GM10248 (cell line): ENCODE measurements around the gene COL4A2.

ENCODE experiments used
- CTCF ChIA-PET: fragments of 300-600 bp; sonication (Branson Sonifier 250); formaldehyde crosslinking; extraction: SDS; loops from one replicate; lab custom pipeline; 2021; ENCODE audit warnings: antibody characterized with exemption; lab: Yijun Ruan, JAX
- POLR2A ChIA-PET: fragments of 350-650 bp; sonication (Branson Sonifier 250); formaldehyde crosslinking; extraction: SDS; loops from one replicate; lab custom pipeline; 2020; ENCODE audit warnings: antibody characterized with exemption; lab: Yijun Ruan, JAX
- DNase-seq: peaks from one replicate; pipeline ENCODE4 v3.0.0; 2012; ENCODE audit errors: extremely low spot score
- TF ChIP-seq, protein P1 (sequence below): IDR thresholded peaks from 2 replicates; pipeline ENCODE4 v1.5.1; 2012; ENCODE audit warnings: mild to moderate bottlenecking, low read depth; ENCODE audit errors: extremely low read depth, missing control alignments, control extremely low read depth

Gene COL4A2

DNA sequence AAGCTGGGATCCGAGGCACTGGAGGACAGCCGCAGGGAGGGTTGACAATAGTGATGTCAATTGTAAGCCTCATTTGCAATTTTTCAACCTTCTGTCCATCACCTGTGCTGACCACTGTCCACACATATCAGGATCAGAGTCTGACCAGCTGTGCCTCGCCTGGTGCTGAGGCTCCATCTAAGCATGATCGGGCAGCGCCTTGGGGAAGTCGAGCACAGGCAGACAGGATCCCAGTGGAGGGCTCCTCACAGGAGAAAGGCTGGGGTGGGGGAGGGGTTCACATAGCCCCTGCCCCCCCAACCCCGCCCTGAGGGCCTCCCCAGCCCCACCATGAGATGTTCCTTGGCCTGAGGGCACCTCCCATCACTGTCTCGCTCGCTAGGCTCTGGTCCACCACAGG is 194.1 kb downstream of the COL4A2 start:
- CTCF ChIA-PET, result interaction anchor here (0.9 to 1.2 kb wide), 2 partner anchors 10 to 14 kb away, joined by 3 read pairs; no protein-coding TSS in a partner anchor
- TF ChIP-seq, protein P1, sequence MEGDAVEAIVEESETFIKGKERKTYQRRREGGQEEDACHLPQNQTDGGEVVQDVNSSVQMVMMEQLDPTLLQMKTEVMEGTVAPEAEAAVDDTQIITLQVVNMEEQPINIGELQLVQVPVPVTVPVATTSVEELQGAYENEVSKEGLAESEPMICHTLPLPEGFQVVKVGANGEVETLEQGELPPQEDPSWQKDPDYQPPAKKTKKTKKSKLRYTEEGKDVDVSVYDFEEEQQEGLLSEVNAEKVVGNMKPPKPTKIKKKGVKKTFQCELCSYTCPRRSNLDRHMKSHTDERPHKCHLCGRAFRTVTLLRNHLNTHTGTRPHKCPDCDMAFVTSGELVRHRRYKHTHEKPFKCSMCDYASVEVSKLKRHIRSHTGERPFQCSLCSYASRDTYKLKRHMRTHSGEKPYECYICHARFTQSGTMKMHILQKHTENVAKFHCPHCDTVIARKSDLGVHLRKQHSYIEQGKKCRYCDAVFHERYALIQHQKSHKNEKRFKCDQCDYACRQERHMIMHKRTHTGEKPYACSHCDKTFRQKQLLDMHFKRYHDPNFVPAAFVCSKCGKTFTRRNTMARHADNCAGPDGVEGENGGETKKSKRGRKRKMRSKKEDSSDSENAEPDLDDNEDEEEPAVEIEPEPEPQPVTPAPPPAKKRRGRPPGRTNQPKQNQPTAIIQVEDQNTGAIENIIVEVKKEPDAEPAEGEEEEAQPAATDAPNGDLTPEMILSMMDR, result no peak
- POLR2A ChIA-PET, result no interaction called here
- no peak for DNase-seq

DNA sequence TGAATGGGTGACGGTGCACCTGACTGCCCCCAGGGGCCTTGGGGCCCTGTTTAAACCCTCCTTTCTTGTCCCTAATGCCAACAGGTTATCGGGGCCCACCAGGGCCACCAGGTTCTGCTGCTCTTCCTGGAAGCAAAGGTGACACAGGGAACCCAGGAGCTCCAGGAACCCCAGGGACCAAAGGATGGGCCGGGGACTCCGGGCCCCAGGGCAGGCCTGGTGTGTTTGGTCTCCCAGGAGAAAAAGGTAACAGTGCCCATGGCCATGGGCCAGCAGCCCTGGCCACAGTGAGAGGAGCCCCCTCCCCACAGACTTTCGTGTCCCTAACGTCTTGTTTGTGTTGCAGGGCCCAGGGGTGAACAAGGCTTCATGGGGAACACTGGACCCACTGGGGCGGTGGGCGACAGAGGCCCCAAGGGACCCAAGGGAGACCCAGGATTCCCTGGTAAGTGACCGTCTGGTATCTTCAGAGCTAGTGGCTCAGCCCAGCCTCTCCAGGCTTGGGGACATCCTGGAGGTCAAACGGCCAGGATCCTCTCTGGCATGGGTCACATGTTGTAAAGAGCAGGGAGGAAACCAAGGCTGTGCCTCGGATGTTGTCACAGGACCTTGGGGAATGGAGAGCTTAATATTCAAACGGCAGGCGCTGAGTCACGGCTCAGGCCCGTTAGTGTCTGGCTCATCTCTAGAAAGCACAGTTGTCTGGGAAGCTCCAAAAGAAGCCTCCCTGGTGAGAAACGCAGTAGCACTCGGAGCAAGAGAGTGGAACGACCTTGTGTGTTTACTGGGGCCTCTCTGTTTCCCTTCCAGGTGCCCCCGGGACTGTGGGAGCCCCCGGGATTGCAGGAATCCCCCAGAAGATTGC is 196.2 kb downstream of the COL4A2 start:
- POLR2A ChIA-PET, result no interaction called here
- no peak for DNase-seq
- CTCF ChIA-PET, result interaction anchor here (1.1 kb wide), 1 partner anchor 35 kb away, joined by 3 read pairs; no protein-coding TSS in a partner anchor
- TF ChIP-seq, protein P1, result no peak

DNA sequence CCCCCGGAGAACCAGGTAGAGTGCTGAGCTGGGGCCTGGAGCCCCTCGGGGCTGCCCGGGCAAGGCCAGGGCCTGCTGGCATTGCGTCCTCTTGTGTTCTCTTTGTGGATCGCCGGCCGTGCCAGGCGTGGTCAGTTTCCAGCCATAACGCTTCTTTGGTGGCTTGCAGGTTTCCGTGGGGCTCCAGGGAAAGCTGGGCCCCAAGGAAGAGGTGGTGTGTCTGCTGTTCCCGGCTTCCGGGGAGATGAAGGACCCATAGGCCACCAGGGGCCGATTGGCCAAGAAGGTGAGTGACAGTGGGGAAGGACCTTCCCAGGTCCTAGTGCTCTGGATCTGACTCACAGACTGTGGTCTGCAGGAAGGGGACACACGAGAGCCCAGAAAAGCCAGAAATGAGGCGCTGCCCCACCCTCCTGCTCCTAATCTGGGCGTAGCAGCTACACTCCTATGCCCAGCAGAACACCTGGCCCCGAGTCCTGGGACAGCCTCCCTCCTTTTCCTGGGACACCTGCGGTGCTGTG is 197.0 kb downstream of the COL4A2 start:
- ChIA-PET POLR2A (interaction anchor here (0.6 kb wide), 1 partner anchor 17 kb away, joined by 4 read pairs; no protein-coding TSS in a partner anchor), CTCF (interaction anchor here (1.1 to 1.4 kb wide), 2 partner anchors 15 to 35 kb away, joined by 3 read pairs; no protein-coding TSS in a partner anchor)
- DNase-seq, result no peak
- TF ChIP-seq, protein P1, result no peak

DNA sequence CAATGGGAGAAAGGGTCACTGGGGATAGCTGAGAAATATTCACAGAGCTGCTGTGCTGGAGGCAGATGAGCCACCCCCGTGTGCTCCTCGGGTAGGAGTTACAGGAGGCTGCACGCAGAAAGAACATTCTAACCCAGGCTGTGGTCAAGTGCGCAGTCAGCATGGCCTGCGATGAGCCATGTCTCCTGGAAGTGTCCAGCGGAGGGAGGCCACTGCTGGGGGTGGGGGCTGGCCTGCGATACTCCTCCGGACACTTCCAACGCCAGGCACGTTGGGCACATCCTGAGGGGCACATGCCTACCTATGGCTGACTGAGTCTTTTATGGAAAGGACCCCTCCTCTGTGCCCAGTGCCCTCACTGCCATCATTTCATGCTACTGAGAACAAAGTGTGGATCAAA is 198.5 kb downstream of the COL4A2 start:
- DNase-seq, result no peak
- TF ChIP-seq, protein P1, result no peak
- POLR2A ChIA-PET, result no interaction called here
- CTCF ChIA-PET, result no interaction called here

DNA sequence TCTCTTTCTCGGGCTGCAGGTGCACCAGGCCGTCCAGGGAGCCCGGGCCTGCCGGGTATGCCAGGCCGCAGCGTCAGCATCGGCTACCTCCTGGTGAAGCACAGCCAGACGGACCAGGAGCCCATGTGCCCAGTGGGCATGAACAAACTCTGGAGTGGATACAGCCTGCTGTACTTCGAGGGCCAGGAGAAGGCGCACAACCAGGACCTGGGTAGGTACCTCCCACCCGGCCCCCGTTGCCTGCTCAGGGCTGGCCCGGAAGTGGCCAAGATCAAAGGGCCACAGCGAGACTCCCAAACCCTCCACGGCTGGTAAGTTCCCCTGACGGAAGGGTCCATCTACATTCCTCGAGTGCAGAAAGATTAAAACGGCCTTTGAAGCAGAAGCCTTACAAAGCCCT is 199.3 kb downstream of the COL4A2 start:
- TF ChIP-seq, protein P1, result no peak
- CTCF ChIA-PET, result no interaction called here
- DNase-seq, result no peak
- POLR2A ChIA-PET, result no interaction called here

DNA sequence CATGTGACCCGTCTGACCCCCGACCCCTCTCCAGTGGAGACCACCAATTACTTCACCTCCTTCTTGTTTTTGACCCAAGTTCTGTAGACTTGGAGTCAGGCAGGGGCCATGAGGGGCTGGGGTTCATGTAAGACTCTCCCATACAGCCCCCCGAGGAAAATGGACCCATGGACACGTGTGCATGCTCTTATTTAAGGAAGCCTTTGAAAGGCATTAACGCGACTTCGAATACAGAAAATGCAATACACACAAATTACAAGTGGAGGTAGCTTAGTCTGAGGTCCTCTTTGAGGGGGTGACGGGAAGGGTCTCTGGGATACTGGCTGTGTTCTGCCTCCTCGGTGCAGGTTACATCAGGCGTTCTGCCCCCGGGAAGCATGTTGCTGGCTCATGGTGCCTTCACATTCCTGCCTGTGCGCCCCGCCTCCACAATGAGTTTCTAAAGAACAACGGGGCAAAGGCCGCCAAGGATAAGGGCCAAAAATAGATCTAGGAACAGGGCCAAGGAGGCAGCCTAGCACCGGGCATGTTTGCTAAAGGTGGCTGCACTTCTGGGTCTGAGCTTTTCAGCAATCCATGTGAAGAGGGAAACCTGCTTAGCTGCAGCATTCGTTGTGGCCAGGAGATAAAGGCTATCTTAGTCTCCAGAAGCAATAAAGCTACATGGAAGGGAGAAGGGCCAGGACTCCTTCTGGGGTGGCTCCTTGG is 199.9 kb downstream of the COL4A2 start:
- ChIA-PET CTCF (interaction anchor here (0.9 to 1.7 kb wide), 3 partner anchors 9 to 285 kb away, joined by 3 to 5 read pairs (median 4); no protein-coding TSS in a partner anchor), POLR2A (no interaction called here)
- DNase-seq, result no peak
- TF ChIP-seq, protein P1, result no peak
